GM19240 (cell line): Measurements from ENCODE around the gene TH.
A peak's percentile ranks its signal among the peaks of the same experiment; 100 is the strongest.

Experiments
- DNase-seq: peaks from one replicate; pipeline ENCODE4 v3.0.0; 2011; ENCODE audit warnings: low spot score; ENCODE audit not compliant: insufficient read length

Gene TH

DNA sequence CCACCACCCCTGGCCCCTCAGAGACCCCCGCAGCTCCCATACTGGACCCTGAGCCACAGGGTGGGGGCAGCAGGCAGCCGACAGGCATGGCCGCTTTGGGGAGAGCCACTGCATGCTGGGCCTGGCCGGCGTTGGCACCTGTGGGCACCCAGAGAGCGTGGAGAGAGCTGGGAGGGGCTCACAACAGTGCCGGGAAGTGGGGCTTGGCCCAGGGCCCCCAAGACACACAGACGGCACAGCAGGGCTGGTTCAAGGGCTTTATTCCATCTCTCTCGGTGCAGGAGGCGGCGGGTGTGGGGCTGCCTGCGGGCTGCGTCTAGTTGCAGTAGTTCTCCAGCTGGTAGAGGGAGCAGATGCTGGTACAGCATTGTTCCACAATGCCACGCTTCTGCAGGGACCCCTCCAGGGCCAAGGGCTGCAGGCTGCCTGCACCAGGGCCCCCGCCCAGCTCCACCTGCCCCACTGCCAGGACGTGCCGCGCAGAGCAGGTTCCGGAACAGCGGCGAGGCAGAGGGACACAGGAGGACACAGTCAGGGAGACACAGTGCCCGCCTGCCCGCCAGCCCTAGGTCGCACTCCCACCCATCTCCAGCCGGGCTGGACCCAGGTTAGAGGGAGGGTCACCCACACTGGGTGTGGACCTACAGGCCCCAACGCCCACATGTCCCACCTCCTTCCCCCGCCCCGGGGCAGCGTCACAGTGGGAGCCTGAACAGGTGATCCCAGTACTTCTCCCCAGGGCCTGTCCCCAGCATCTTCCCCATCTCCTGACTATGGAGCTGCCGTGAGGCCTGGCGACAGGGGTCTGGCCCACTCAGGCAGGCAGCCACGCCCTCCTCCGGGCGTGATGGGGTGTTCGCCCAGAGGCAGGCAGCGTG lies 11.8 kb downstream of the TH start:
- DNase-seq: no peak

DNA sequence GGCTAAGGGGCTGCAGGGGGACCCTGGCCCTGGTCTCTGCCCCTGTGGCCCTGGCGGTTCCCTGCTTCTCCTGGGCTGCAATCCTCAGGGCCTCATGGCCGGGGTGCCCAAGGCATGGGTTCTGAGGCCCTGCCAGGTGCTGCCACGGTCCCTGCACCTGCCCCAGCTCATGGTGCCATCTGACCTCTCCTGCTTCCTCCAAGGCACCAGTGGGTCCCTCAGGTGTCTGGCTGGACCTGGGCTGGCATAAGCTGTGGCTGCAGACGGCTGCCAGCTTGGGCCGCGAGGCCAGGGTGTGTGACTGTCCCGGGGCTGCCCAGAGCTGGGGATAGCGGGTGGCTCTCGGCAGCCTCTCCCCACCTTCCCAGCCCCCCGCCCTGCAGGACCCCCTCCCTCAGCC lies 12.6 kb downstream of the TH start:
- DNase-seq: no peak

DNA sequence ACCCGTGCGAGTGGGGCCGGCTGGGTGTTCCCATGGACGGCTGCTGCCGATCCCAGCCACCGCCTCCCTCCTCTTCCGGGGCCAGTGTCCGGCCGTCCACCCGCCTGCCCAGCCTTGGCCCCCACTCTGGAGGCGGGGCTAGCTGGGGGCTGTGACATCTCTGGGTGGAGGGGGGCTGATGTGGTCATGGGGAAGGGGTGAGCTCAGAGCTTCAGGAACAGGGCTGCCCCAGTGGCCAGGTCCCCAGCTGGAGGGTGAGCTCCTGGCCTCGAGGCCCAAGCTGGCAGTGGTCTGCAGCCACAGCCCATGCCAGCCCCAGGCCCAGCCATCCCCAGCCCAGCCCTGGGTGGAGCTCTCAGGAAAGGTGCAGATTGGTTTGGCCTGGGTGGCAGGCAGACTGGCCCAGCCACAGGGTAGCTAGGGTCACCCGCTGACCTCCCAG lies 13.3 kb downstream of the TH start:
- DNase-seq: no peak

DNA sequence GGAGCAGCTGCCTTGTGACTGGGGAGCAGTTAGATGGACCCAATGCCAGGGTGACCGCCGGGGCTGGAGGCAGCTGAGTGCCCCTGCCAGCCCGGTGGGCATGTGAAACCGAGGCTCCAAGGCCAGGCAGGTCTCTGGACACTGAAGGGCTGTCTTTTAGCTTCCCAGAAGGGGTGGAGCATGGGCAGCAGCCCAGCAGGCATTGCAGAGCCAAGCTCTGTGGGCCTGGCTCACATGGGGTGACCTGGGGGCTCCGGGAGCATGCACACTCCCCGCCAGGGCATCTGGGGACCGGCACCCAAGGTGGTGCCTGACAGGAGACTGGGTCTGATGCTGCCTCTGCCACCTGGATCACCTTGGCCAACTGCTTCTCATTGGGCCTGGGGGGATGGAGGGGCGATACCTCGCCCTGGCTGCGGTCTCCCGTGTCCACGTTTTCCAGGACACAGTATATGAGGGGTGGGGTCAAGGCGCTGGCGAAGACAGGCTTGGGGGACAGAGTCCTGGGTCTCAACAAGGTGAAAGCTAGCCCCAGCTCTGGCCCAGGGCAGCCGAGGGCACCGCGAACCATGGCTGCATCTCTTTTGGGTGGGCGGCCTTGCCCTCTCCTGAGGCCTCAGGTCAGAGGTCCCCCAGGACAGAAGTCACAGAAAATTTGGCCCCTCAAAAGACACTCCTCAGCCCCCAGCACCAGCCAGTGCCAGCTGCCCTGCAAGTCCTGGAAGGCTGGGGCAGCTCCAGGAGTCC lies 14.1 kb downstream of the TH start:
- no peak for DNase-seq

DNA sequence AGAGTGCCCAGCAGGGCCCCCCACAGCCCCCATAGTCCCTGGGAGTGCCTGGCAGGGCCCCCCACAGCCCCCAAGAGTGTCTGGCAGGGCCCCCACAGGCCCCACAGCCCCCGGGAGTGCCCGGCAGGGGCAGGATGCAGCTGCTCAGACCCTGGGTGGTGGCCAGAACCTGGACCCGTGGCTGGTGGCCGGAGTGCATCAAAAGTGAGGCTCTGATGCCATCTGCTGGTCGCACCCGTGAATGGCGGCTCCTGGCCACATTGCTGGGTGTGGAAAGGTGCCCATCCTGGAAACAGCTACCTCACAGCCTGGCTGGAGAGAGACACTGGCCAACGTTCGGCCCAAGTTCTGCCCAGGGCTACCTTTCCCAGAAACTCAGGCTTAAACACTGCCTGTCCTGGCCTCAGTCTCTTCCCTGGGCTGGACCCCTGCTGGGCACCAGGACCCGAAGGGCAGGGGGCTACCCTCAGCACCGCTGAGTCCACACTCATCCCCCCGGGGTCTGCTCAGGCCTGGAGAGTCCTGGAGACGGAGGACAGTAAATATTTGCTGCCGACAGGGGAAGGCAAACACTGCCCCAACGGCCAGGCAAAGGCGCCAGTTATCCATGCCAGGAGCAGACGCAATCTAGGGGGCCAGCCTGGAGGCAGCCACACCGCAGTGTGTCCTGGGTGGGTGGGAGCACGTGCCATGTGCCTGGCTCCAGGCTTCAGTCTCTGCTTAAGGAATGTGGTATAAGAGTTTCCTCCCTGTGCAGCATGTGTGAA lies 15.0 kb downstream of the TH start:
- DNase-seq: peak; percentile 72

DNA sequence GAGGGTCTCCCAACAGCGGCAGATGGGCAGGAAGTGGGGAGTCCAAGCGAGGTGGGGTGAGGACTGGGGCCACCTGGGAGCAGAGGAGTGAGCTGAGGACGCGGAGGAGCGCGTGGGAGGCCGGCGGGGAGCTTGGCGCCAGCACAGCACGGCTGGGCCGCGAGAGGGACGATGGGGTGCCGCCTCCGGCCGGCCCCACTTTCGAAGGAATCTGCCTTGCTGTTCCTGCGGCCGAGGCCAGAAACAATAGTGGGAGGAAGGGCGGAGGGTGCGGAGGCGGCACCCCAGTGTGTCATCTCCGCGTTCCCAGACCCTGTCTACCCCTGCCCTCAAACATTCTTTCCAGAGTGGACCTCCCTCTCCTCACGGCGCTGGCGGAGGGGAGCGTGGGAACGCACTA lies 16.1 kb downstream of the TH start:
- DNase-seq: no peak

DNA sequence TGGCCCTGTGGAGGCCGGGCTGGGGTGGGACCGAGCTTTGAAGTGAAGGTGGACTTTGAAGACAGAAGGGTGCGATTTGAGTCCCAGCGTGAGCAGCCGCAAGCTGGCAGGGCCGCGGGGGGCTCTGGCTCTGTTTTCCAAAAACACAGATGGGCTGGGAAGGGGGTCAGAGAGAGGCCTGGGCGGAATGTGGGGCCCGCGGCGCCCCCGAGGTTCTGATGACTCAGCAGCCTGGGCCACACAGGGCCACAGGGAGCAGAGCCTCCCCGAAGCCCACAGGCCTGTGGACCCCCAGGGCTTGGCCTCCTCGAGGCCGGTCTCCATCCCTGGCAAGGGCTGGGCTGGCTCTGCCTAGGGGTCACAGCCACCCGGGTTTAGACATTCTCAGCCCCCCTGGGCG lies 16.7 kb downstream of the TH start:
- no peak for DNase-seq

DNA sequence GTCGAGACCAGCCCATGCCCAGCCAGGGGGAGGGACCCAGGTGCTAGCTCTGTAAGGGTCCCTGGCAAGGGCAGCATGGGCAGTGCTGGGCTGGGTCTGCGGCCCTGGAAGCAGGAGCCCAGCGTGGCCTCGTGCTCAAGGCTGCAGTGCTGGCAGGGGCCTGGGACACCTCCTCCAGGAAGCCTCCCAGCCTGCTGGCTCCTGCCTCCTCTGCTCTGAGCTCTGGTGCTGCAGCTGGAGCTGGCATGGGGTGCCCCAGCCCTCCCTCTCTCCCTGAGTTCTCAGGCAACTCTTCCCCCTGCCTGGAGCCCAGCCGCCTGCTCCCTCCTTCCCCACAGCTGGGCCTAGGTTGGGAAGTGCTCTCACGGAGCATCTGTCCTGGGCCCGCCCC lies 17.4 kb downstream of the TH start:
- no peak for DNase-seq

DNA sequence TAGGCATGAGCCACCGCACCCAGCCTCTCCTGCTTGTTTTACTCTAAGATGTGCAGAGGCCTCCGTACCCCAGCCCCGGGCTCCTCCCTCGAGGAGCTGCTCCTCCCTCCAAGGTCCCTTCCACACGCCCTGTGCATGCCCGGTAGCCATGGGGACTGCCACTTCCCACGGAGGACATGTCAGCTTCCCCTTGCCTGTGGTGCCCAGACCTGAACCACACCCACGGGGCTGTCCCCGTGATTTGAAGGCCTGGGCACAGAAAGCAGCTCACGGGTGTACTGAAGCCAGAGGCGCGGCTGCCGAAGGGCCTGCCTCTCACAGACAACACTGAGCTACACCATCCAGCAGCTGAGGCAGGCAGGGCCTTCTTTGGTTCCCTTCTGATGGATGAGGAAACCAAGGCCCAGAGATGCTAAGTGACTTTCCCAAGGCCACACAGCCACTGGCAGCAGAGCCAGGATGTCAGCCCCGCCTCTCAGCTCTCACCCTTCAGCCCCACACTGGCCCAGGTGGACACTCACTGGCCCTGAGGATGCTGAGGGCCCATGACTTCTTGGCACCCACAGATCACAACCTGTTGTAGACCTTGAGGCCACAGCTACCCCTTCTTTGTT lies 17.9 kb downstream of the TH start:
- DNase-seq: no peak

DNA sequence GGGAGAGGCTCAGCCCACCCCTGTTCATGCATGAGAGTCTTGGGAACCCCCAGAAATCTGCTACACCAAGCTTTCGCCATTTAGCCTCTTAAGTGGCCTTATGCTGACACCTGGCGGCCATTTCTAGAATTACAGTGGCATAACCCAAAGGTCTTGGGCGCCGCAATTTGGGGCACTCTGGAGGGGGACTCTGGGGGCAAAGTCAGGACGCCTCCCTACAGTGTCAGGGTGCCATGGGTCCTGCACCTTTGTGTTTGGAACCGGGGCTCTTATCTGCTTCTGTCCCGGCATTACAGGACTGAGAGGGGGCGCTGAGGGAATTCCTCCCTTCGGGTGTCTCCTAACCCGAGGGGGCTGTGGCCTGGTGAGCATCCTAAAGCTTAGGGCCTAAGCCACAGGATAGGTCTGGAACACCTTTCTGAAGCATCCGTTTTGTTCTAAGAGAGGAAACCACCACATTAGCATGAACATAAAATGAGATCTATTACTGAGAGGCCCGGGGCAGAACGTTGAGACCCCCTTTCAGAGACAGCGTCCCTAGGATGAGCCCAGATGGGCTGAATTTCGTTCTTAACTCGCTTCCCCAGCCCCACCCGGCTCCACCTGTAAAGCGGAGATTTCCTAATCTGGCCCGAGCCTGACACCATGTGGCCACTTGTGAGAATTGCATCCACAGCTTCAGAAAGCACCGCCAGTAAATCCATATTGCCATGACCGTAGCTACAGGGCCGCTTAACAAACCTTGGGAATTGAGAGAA lies 19.9 kb downstream of the TH start:
- DNase-seq: peak; percentile 94

DNA sequence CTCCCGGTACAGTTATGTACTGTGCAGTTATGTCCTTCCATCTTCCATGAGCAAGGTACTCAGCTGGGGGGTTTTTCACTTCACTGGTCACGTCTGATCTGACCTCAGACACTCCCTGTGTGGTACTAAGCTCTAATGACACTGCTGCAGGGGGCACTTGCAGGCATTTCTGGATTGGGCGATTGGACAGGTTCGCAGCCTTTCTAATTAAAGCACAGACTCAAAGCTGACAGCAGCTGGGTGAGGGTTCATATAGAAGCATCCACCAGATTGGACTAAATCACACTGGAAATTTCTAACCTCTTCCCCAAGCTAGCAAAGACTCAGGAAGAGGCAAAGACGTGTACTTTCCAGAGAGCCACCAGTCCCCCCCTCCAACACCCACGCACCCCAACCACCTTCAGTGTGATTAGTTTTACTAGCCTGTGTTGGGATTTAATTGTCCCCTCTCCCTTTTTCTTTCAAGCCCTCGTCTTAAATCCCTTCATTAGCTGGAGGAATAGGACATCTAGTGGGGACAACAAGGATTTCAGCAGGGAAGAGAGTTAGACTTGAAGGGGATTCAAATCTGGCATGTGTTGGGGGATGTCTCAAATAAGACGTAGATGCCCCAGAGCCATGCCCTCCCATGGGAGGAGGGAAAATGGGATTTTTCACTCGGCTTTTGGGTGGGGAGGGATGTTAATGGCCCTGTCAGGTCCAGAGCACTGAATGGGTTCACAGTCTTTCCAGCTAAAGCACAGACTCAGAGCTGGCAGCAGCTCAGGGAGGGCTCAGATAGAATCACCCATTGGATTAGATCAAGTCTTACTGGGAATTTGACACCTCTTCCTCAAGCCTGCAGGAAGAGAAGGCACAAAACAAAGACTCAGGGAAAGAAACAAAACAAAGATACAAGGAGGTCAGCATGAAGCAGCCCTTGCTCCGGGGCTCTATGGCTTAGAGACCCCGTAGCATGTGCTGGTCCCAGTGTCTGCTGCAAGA lies 21.5 kb downstream of the TH start:
- DNase-seq: no peak

DNA sequence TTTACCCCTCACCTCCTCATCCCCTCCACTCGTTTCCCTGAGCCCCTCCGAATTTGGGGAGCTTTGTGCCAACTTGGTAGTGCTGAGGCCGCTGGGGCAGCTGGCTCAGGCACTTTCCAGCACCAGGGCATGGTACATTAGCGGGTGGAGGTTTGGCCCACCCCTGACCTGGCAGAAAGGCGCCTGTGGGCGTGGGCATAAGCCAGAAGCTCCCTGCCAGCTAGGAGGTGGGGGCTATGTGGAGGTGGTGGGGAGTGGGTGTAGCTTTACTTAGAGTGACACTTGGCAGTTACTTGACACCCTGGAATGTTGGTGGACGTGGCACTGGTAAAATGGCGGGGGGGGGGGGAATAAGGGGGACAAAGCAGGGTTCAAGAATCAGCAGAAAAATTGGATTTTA lies 22.2 kb downstream of the TH start:
- DNase-seq: no peak

DNA sequence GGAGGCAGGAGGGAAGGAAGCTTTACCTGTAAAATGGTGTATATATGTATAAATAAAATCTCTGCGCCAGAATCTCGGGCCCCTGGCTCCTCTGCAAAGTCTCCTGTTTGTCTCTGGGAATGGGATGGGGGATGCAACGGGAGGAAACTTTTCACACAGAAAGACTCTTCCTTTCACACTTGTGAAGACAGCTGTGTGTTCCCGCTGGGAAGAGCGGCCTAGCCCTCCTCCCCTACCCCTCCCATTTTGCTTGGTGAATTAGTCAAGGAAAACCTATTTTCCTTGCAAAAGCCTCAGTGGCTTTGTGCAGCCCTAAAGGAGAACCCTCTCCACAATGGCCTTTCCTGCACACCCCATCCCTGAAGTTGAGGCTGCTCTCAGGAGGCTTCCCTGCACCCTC lies 23.0 kb downstream of the TH start:
- no peak for DNase-seq

DNA sequence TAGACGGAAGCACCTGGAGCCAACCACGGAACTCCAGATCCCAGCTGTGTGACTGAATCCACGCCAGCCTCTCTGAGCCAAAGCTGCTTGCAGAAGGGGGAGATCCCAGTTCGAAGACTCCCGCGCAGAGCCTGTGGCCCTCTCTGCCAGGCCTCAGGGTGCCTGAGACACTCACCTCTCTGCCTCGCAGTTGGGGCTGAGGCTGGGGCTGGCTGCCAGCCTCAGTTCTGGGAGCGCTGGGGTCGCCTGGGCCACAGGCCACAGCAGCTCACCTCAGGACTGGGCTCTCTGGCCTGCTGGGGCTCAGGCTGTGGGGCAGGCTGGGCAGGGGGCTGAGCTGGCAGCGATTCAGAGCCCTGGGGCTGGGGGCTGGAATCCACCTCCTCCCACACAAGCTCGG lies 24.2 kb downstream of the TH start:
- no peak for DNase-seq

DNA sequence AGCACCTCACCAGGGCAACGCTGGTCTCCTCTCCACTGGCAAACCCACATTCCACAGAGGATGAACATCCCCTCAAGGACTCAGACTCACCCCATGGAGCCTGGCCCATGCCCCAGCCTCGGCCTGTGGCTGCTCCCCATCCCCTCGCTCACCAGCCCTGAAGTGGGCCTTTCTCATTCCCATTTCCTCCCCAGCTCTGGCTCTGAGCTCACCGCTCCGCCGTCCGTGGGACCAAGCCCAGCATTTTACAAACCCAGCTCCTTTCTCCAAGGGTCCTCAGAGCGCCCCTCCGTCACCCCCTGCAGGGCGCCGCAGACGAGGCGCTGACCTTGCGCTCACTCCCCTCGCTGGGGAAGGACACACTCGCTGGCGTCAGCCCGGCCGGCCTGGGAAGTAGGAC lies 25.6 kb downstream of the TH start:
- no peak for DNase-seq

DNA sequence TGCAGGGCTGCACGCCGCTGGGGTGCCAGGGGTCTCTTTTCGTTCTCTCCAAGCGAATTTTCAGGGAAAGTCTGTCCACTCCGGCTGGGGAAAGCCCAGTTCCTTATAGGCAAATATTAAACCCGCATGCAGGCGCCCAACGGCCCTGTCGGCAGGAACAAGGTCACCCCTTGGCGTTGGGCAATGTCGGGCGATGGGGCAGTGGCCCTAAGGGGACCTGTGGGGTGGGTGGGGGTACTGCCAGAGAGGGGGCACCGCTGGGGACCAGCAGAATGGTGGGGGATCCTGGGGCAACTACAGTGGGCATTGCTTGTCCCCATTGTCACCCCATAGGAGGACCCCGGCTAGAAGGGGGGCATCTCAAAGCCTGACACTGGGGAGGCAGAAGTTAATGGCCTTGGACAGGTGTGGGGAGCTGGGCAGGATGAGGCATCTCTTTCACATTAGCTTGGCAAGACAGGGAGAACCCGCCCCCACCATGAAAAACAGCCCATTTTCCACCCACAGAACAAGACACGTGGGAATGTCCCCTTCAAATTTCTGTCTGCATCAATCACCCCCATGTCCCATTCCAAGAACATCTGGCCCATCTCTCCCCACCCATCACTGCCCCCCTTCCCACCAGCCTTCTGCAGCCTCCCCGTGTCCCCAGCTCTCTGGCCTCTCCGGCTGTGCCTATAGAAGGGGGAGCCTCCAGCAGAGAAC lies 26.9 kb downstream of the TH start:
- no peak for DNase-seq

DNA sequence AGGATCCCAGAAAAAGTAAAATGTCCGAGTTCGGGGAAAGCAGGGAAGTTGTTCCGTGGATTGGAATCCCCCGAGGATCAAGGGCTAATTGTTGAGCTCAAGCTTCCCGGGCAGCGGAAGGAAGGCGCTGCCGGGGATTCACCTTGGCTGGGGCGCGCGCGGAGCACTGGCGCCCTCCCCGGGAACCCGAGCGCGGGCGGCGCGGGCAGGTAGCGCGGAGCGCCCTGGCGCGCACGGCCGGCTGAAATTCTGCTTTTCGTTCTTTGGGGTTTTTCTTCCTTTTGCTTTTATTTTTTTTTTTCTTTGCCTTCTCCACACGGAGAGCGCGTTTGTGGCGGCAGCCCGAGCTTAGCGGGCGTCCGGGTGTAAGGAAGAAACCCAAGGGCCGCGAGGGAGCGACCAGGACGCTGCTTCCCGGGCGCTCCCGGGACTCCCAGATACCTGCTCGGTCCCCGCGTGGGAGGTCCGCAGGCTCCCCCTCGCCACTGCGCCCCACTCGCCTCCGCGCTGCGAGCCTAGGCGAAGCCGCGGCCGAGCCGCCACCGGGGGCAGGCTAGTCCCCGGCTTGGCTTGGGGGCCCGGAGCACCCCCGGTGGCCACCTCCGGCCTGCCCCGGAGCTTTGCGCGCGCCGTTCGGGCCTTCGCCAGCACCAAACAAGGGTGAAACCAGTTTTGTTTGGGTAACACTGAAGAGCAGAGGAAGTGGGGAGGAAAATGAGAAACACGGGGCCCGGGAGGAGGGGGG lies 27.6 kb downstream of the TH start:
- DNase-seq: no peak

DNA sequence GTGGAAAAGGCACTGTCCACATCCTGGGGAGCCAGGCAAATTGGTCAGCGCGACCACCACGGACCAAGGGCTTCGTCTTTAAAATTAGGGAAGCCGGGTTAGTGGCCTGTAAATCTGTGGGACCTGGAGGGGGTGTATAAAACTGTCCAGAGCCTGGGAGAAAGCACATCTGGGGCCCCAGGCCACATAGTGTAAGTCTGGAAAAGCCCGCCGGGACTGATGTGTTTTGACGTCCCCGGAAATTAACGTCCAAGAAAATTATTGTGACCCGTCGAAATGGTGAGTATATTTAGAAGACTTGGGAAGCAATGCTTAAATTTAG lies 28.2 kb downstream of the TH start:
- DNase-seq: no peak
